Renal cortical epithelial cell (primary cell): Measurements from ENCODE around the gene TRUB2. TPM values are rescaled to one million over a fixed set of nuclear protein-coding genes. Genes with fewer than 3 reads are reported as not detected.

ENCODE experiments used
- DNase-seq: peaks from one replicate; pipeline ENCODE4 v3.0.0-alpha.2; 2011; ENCODE audit warnings: low read depth
- total RNA-seq: library from RNA; depleted of rRNA; stranded (reverse); fragments of >200 nt; gene quantifications from 2 replicates; pipeline ENCODE4 v1.2.3, GENCODE V29; 2014

The TRUB2 gene
- total RNA-seq, 1 donor from 2014 or later, result 15.2 TPM

DNA sequence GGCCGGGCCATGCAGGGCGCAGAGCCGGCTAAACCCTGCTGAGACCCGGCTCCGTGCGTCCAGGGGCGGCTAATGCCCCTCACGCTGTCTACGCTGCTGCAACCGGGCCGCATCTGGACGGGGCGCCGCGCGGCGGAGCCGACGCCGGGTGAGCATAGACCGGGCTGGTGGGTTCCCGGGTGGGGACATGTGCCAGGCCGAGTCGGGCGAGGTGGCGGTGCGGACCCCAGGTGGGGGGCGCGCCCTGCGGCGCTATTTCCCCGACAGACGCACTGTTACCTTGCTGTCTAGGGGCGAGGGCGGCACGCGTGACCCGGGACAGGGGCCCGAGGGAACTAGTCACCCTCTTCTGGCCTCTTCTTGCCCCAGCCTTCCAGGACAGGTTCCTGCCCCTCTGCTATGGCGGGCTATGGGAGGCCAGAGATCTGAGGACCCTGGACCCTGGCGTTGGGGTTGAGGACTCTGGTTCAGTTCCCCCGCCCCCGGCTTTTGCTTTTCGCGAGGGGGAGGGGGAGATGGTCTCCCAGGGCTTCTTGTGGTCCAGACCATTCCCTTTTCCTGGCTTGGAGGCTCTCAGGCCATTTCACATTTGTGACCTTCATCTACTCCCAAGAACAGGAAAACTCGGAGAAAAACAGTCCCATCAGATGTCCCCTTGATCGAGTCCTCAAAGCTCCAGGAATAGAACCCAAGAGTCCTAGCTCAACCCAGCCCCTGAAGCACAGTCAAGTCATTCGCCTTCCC is 18.6 kb upstream of the TRUB2 start:
- DNase-seq, result no peak

GRCh38 chr9:128339761-128340690 is 17.8 kb upstream of the TRUB2 start, which contains the start of gene SLC27A4:
TSS of gene SLC27A4 (plus strand) at chr9:128340527. CDS start at chr9:128343133, 2,606 bp downstream.
- peak; percentile 58 for DNase-seq

DNA sequence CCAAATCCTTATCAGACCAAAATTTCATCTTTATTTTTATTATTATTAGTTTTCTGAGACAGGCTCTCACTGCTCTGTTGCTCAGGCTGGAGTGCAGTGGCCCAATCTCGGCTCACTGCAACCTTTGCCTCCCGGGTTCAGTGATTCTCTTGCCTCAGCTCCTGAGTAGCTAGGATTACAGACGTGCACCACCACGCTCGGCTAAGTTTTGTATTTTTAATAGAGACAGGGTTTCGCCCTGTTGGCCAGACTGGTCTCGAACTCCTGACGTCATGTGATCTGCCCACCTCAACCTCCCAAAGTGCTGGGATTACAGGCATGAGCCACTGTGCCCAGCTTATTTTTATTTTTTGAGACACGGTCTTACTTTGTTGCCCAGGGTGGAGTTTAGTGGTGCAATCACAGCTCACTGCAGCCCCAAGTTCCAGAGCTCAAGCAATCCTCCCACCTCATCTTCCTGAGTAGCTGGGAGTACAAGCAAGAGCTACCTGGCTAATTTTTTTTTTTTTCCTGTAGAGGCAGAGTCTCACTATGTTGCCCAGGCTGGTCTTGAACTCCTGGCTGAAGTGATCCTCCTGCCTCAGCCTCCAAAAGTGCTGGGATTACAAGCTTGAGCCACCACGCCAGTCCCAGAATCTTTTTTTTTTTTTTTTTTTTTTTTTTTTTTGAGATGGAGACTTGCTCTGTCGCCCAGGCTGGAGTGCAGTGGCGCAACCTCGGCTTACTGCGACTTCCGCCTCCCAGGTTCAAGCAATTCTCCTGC is 16.8 kb upstream of the TRUB2 start:
- DNase-seq, result peak; percentile 33

DNA sequence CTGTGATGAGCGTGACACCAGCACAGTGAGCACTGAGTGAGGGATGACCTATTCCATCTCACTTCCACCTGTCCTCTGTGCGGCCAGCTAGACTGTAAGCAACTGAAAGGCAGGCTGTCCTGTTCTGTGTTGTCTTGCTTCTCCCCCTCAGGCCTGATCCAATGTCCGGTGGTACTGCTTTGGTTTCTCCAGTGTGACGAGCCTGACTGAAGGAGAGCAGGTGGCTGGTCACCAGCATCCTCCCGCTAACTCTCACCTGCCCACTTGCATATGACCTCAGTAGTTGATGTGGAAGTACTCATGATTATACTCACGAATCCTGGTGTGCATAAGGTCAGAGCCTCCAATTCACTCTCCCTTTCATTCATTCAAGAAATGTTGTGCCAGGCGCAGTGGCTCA is 15.7 kb upstream of the TRUB2 start:
- no peak for DNase-seq

- DNase-seq, result no peak
Measured at GRCh38 chr9:128335914-128336313, 13.7 kb upstream of the TRUB2 start.

DNA sequence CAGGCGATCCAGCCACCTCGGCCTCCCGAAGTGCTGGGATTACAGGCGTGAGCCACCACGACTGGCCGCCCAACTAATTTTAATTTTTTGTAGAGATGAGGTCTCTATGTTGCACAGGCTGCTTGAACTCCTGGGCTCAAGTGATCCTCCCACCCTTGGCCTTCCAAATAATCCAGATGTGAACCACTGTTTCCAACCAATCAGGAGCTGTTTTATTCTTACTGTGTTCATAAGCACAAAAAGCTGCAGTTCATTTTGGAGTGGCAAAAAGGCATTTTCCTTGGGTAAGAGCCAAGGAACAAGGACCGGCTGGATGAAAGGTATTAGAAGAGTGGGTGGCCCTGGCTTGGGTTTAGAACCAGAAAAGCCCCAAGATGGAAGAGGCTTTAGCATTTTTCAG is 12.9 kb upstream of the TRUB2 start:
- DNase-seq, result no peak

- no peak for DNase-seq
Measured at GRCh38 chr9:128333451-128333869, 11.2 kb upstream of the TRUB2 start.

- no peak for DNase-seq
Measured at GRCh38 chr9:128325629-128326028, 3.4 kb upstream of the TRUB2 start.

- no peak for DNase-seq
Measured at GRCh38 chr9:128324401-128324800, 2.2 kb upstream of the TRUB2 start.

GRCh38 chr9:128323791-128324190 is 1.5 kb upstream of the TRUB2 start:
- DNase-seq, result no peak

DNA sequence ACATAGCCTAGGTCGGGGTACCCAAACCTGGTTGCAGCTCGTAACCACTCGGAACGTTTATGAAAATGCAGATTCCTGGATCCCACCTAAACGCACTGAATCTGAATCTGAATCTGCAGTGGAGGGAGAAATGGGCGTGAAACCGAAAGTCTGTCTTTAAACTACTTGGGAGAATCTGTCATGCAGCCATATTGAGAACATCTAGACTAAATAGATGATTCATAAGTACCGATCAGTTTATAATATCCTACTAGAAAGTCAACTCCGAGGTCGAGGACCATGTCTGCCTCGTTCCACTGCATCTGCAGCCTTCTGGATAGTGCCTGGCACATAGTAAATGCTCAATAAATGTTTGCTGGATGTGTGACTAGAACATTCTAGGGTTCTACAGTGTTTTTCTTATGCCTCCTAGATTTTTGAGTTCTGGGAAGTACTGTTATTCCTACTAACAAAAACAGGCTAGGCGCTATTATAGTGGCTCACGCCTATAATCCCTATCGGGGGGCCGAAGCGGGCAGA is 1.0 kb upstream of the TRUB2 start:
- peak; percentile 26 for DNase-seq

- DNase-seq, result no peak
Measured at GRCh38 chr9:128321879-128322403, 306 bp downstream of the TRUB2 start.

GRCh38 chr9:128321343-128321742 is 904 bp downstream of the TRUB2 start:
- DNase-seq, result no peak

DNA sequence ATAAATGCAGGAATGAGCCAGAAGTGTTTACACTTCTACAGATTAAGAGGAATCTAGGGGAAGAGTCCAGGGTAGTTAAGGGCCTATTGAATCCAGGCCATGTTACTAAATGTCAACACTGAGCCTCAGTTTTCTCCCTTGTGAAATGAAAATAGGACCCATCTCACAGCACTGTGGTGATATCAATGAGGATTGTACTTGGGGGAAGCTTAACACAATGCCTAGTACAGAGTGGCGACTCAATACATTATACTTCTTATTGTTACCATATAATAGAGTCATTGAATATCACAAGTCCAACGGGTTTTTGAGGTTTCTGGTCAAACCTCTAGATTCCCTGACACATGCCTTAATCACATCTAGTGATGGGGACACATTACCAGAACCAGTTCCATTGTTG is 4.6 kb downstream of the TRUB2 start:
- no peak for DNase-seq

GRCh38 chr9:128316421-128316820 is 5.8 kb downstream of the TRUB2 start:
- DNase-seq, result no peak

DNA sequence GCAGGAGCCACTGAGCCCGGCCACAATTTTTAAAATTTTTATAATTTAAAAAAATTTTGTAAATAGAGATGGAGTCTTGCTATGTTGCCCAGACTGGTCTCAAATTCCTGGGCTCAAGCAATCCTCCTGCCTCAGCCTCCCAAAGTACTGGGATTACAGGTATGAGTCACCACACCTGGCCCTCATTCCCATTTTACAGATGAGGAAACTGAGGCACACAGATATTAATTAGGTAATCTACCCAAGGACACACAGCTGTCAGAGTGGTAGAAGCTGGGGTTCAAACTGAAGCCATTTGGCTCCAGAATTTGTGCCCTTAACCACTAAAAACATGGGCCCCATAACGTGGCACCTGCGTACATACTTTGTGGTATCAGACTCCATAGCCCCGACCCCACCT is 7.5 kb downstream of the TRUB2 start:
- DNase-seq, result no peak

- no peak for DNase-seq
Measured at GRCh38 chr9:128310461-128310860, 11.8 kb downstream of the TRUB2 start.

GRCh38 chr9:128309551-128309950 is 12.7 kb downstream of the TRUB2 start:
- no peak for DNase-seq

DNA sequence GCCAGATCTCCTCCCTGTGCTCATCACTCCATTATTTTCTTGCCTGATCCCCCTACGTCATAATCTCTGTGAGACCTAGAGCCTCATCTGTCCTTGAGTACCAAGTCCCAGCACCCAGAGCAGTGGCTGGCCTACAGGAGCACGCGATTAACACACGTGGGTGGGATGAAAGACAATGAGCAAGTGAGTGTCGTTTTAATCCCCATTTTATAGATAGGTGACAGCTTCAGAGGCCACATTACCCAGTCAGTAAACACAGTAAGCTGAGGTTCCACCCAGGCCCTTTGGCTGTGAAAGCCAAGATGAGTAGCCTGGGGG is 17.3 kb downstream of the TRUB2 start:
- DNase-seq, result no peak

DNA sequence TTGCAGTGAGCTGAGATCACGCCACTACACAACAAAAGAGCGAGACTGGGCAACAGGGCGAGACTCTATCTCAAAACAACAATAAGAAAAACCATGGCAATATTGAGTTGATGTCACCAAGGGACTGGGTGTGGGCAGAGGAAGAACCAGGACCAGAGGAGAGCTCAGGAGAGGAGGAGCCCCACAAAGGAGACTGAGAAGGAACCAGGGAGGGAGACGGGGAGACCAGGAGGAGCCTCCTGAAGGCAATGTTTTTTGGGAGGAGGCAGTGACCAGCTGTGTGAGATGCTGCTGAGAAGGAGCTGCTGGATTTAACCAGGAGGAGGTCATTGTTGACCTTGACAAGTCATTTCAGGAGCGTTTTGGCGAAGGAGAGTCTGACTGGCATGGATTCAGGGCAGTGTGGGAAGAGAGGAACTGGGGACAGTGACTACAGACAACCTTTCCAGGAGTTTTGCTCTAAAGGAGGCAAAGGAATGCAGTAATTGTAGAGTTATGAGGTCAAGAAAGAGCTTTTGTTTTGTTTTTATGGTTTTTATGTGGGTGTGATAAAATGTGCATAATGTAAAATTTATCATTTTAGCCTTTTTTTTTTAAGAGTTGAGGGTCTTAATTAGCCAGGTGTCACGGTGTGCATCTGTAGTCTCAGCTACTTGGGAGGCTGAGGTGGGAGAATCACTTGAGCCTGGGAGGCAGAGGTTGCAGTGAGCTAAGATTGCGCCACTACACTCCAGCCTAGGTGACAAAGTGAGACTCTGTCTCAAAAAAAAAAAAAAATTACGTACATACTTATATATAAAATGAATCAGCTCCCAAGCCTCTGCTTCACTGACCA is 17.9 kb downstream of the TRUB2 start:
- DNase-seq, result no peak
